Measurements from ENCODE around the gene CAP1.

The CAP1 gene

GRCh38 chr1:40096646-40096976 lies 56.1 kb downstream of the CAP1 start:
- no peak overlapping the region for H2BK120ac ChIP-seq (ENCODE audit: low read depth, low read length)
- H3K27me3 ChIP-seq (ENCODE audit: control insufficient read depth in 1 of 2, insufficient read depth in 1 of 2, low read length in 2 of 2), result peaks cover 0 to 4% of the 10 kb centered on the region in 2 experiments
- peak overlapping the region; percentile 48 for H3K27ac ChIP-seq (ENCODE audit: low read length, poor library complexity, severe bottlenecking)
- H3K9me3 ChIP-seq (ENCODE audit: control insufficient read depth, low read length), result peaks cover 2% of the 10 kb centered on the region
- peaks cover 0 to 14% of the 10 kb centered on the region in 2 experiments for H3K36me3 ChIP-seq (ENCODE audit: control insufficient read depth in 1 of 2, insufficient read depth in 2 of 2, low read depth in 1 of 2, low read length in 2 of 2)
- H3K4ac ChIP-seq (ENCODE audit: low read depth in 1 of 2, low read length in 2 of 2), result peak overlapping the region; percentile 35 to 90
- H4K91ac ChIP-seq (ENCODE audit: low read length), result no peak overlapping the region
- H3K9ac ChIP-seq (ENCODE audit: low read length), result peak overlapping the region; percentile 89
- H3K18ac ChIP-seq (ENCODE audit: low read depth in 1 of 2, low read length in 2 of 2), result peak overlapping the region; percentile 73 to 86
- peak overlapping the region; percentile 95 for H2AFZ ChIP-seq (ENCODE audit: low read depth, low read length)
- H3K4me2 ChIP-seq (ENCODE audit: low read length, poor library complexity, severe bottlenecking), result peak overlapping the region; percentile 87
- no peak overlapping the region for H3K23ac ChIP-seq (ENCODE audit: low read length in 2 of 2)
- 2% methylated on average over 8 of the region's 9 CpGs for WGBS
- H3K79me1 ChIP-seq (replicated peaks; ENCODE audit: low read length, poor library complexity, severe bottlenecking), result peaks cover 8% of the 10 kb centered on the region
- peak overlapping the region; percentile 80 to 87 for H3K4me3 ChIP-seq (ENCODE audit: insufficient read depth in 1 of 2, low read depth in 1 of 2, low read length in 2 of 2)
- DNase-seq, result no peak
- H3K4me1 ChIP-seq (ENCODE audit: control insufficient read depth, insufficient read depth, low read depth, low read length), result peaks cover 4% of the 10 kb centered on the region
- H2BK5ac ChIP-seq (ENCODE audit: low read depth, low read length, poor library complexity, severe bottlenecking), result no peak overlapping the region
- H2BK12ac ChIP-seq (ENCODE audit: low read length in 2 of 2), result no peak overlapping the region
- no peak overlapping the region for H2AK5ac ChIP-seq (ENCODE audit: low read length, severe bottlenecking)
- peak overlapping the region; percentile 99 for H4K8ac ChIP-seq (ENCODE audit: low read length)
- H2BK15ac ChIP-seq (ENCODE audit: low read depth, poor library complexity, severe bottlenecking), result no peak overlapping the region
- H3K14ac ChIP-seq (ENCODE audit: low read length in 2 of 2), result no peak overlapping the region

- peak within 1 kb of the TSS; percentile 87 for H3K4me2 ChIP-seq (ENCODE audit: low read length, poor library complexity, severe bottlenecking)
- H3K36me3 ChIP-seq (ENCODE audit: control insufficient read depth in 1 of 2, insufficient read depth in 2 of 2, low read depth in 1 of 2, low read length in 2 of 2), result peaks cover 0 to 9% of the 10 kb centered on the region in 2 experiments
- peak within 1 kb of the TSS; percentile 99 for H4K8ac ChIP-seq (ENCODE audit: low read length)
- 2% methylated on average over 50 of the region's 51 CpGs for WGBS
- H3K27me3 ChIP-seq (ENCODE audit: control insufficient read depth in 1 of 2, insufficient read depth in 1 of 2, low read length in 2 of 2), result peaks cover 0 to 8% of the 10 kb centered on the region in 2 experiments
- H3K4me1 ChIP-seq (ENCODE audit: control insufficient read depth, insufficient read depth, low read depth, low read length), result peaks cover 4% of the 10 kb centered on the region
- peaks cover 3% of the 10 kb centered on the region for H3K9me3 ChIP-seq (ENCODE audit: control insufficient read depth, low read length)
- no peak within 1 kb of the TSS for H3K23ac ChIP-seq (ENCODE audit: low read length in 2 of 2)
- peak within 1 kb of the TSS; percentile 82 for H2BK15ac ChIP-seq (ENCODE audit: low read depth, poor library complexity, severe bottlenecking)
- H3K27ac ChIP-seq (ENCODE audit: low read length, poor library complexity, severe bottlenecking), result peak within 1 kb of the TSS; percentile 48
- peak within 1 kb of the TSS; percentile 89 for H3K9ac ChIP-seq (ENCODE audit: low read length)
- no peak within 1 kb of the TSS for H2BK12ac ChIP-seq (ENCODE audit: low read length in 2 of 2)
- peak within 1 kb of the TSS; percentile 73 to 86 for H3K18ac ChIP-seq (ENCODE audit: low read depth in 1 of 2, low read length in 2 of 2)
- peak within 1 kb of the TSS in 1 of 2 experiments; percentile 53 for H3K14ac ChIP-seq (ENCODE audit: low read length in 2 of 2)
- H2BK120ac ChIP-seq (ENCODE audit: low read depth, low read length), result no peak within 1 kb of the TSS
- H3K4me3 ChIP-seq (ENCODE audit: insufficient read depth in 1 of 2, low read depth in 1 of 2, low read length in 2 of 2), result peak within 1 kb of the TSS; percentile 80 to 87
- H4K91ac ChIP-seq (ENCODE audit: low read length), result no peak within 1 kb of the TSS
- no peak within 1 kb of the TSS for H2BK5ac ChIP-seq (ENCODE audit: low read depth, low read length, poor library complexity, severe bottlenecking)
- peaks cover 8% of the 10 kb centered on the region for H3K79me1 ChIP-seq (replicated peaks; ENCODE audit: low read length, poor library complexity, severe bottlenecking)
- peak within 1 kb of the TSS; percentile 95 for H2AFZ ChIP-seq (ENCODE audit: low read depth, low read length)
- DNase-seq, result peak; percentile 70
- H3K4ac ChIP-seq (ENCODE audit: low read depth in 1 of 2, low read length in 2 of 2), result peak within 1 kb of the TSS; percentile 35 to 90
- no peak within 1 kb of the TSS for H2AK5ac ChIP-seq (ENCODE audit: low read length, severe bottlenecking)
These were observed 56.7 kb downstream of the CAP1 start, which contains the start of gene PPT1 for GRCh38 chr1:40096977-40097782. TSS of gene PPT1 (minus strand) at chr1:40097252. CDS start at chr1:40097238, 14 bp downstream.

GRCh38 chr1:40102038-40102437 lies 61.5 kb downstream of the CAP1 start:
- no peak overlapping the region for H3K14ac ChIP-seq (ENCODE audit: low read length in 2 of 2)

GRCh38 chr1:40102896-40103295 lies 62.4 kb downstream of the CAP1 start:
- Histone ChIP-seq H4K91ac (ENCODE audit: low read length) (no peak overlapping the region), H2BK120ac (ENCODE audit: low read depth, low read length) (no peak overlapping the region), H2BK15ac (ENCODE audit: low read depth, poor library complexity, severe bottlenecking) (no peak overlapping the region), H3K4me1 (ENCODE audit: control insufficient read depth, insufficient read depth, low read depth, low read length) (no peaks in the 10 kb centered on the region), H3K27ac (ENCODE audit: low read length, poor library complexity, severe bottlenecking) (no peak overlapping the region), H3K4me3 (ENCODE audit: insufficient read depth in 1 of 2, low read depth in 1 of 2, low read length in 2 of 2) (no peak overlapping the region), H3K4me2 (ENCODE audit: low read length, poor library complexity, severe bottlenecking) (no peak overlapping the region), H2AFZ (ENCODE audit: low read depth, low read length) (no peak overlapping the region), H3K4ac (ENCODE audit: low read depth in 1 of 2, low read length in 2 of 2) (no peak overlapping the region), H3K23ac (ENCODE audit: low read length in 2 of 2) (no peak overlapping the region), H2AK5ac (ENCODE audit: low read length, severe bottlenecking) (no peak overlapping the region), H3K18ac (ENCODE audit: low read depth in 1 of 2, low read length in 2 of 2) (no peak overlapping the region), H3K79me1 (replicated peaks; ENCODE audit: low read length, poor library complexity, severe bottlenecking) (no peaks in the 10 kb centered on the region), H4K8ac (ENCODE audit: low read length) (no peak overlapping the region), H3K9me3 (ENCODE audit: control insufficient read depth, low read length) (peaks cover 8% of the 10 kb centered on the region), H2BK5ac (ENCODE audit: low read depth, low read length, poor library complexity, severe bottlenecking) (no peak overlapping the region), H3K27me3 (ENCODE audit: control insufficient read depth in 1 of 2, insufficient read depth in 1 of 2, low read length in 2 of 2) (peaks cover 0 to 8% of the 10 kb centered on the region in 2 experiments), H3K36me3 (ENCODE audit: control insufficient read depth in 1 of 2, insufficient read depth in 2 of 2, low read depth in 1 of 2, low read length in 2 of 2) (no peaks in the 10 kb centered on the region), H3K9ac (ENCODE audit: low read length) (no peak overlapping the region), H3K14ac (ENCODE audit: low read length in 2 of 2) (no peak overlapping the region), H2BK12ac (ENCODE audit: low read length in 2 of 2) (no peak overlapping the region)
- DNase-seq, result no peak
- WGBS, result 98% methylated on average over 3 of the region's 3 CpGs

More at GRCh38 chr1:40102038-40102437, 61.5 kb downstream of the CAP1 start:
- Histone ChIP-seq H3K4me3 (ENCODE audit: insufficient read depth in 1 of 2, low read depth in 1 of 2, low read length in 2 of 2) (no peak overlapping the region), H3K23ac (ENCODE audit: low read length in 2 of 2) (no peak overlapping the region), H3K18ac (ENCODE audit: low read depth in 1 of 2, low read length in 2 of 2) (no peak overlapping the region), H2BK120ac (ENCODE audit: low read depth, low read length) (no peak overlapping the region), H4K91ac (ENCODE audit: low read length) (no peak overlapping the region), H2BK12ac (ENCODE audit: low read length in 2 of 2) (no peak overlapping the region), H3K36me3 (ENCODE audit: control insufficient read depth in 1 of 2, insufficient read depth in 2 of 2, low read depth in 1 of 2, low read length in 2 of 2) (no peaks in the 10 kb centered on the region), H2AFZ (ENCODE audit: low read depth, low read length) (no peak overlapping the region), H3K9me3 (ENCODE audit: control insufficient read depth, low read length) (peaks cover 8% of the 10 kb centered on the region), H3K4ac (ENCODE audit: low read depth in 1 of 2, low read length in 2 of 2) (no peak overlapping the region), H3K4me2 (ENCODE audit: low read length, poor library complexity, severe bottlenecking) (no peak overlapping the region), H3K27me3 (ENCODE audit: control insufficient read depth in 1 of 2, insufficient read depth in 1 of 2, low read length in 2 of 2) (peaks cover 0 to 8% of the 10 kb centered on the region in 2 experiments), H4K8ac (ENCODE audit: low read length) (no peak overlapping the region), H3K4me1 (ENCODE audit: control insufficient read depth, insufficient read depth, low read depth, low read length) (peaks cover 4% of the 10 kb centered on the region), H2BK5ac (ENCODE audit: low read depth, low read length, poor library complexity, severe bottlenecking) (no peak overlapping the region), H3K79me1 (replicated peaks; ENCODE audit: low read length, poor library complexity, severe bottlenecking) (no peaks in the 10 kb centered on the region), H2AK5ac (ENCODE audit: low read length, severe bottlenecking) (no peak overlapping the region), H3K9ac (ENCODE audit: low read length) (no peak overlapping the region), H3K27ac (ENCODE audit: low read length, poor library complexity, severe bottlenecking) (no peak overlapping the region), H2BK15ac (ENCODE audit: low read depth, poor library complexity, severe bottlenecking) (no peak overlapping the region)
- WGBS, result no CpG with 5 or more reads among the region's 1 CpG
- DNase-seq, result no peak
